Large intestine (tissue), 3 donors: ENCODE measurements around the gene PCP4L1. TPM values are rescaled to one million over a fixed set of nuclear protein-coding genes. Genes with fewer than 3 reads are reported as not detected.
"Not testable (repeated sequence)": the region's sequence is repeated elsewhere in the genome, so short reads cannot be mapped to it uniquely, and the experiment has no call there.

Experiments
- DNase-seq, 2 donors: peaks; one replicate each; pipeline versions ENCODE4 v3.0.0 to v3.0.0-alpha.2; 2013
- H3K27ac ChIP-seq: one replicate; pipeline ENCODE4 v1.5.1; 2013; ENCODE audit warnings: low read length
- H3K27me3 ChIP-seq: 2 replicates; pipeline ENCODE4 v1.6.1; 2013; ENCODE audit warnings: low read length; ENCODE audit not compliant: control insufficient read depth, insufficient read depth
- H3K36me3 ChIP-seq: 2 replicates; pipeline ENCODE4 v1.6.1; 2013; ENCODE audit warnings: low read length; ENCODE audit not compliant: control insufficient read depth, insufficient read depth
- H3K4me1 ChIP-seq: one replicate; pipeline ENCODE4 v1.6.1; 2013; ENCODE audit warnings: low read length; ENCODE audit not compliant: control insufficient read depth, insufficient read depth
- H3K4me3 ChIP-seq: one replicate; pipeline ENCODE4 v1.5.1; 2013; ENCODE audit warnings: low read length
- H3K9me3 ChIP-seq: one replicate; pipeline ENCODE4 v1.6.1; 2013; ENCODE audit warnings: mild to moderate bottlenecking, low read depth, low read length, moderate library complexity; ENCODE audit not compliant: control insufficient read depth
- WGBS: methylation state at CpG from one replicate; pipeline ENCODE4 v1.1.5; 2013; ENCODE audit warnings: low lambda C conversion rate; ENCODE audit not compliant: insufficient coverage; 5-methylcytosine and 5-hydroxymethylcytosine counted together
- polyA plus RNA-seq: library from polyadenylated mRNA; unstranded; fragments of 120-200 nt; gene quantifications from one replicate; pipeline ENCODE4 v1.2.1, GENCODE V29; 2013

Gene PCP4L1
- polyA plus RNA-seq, 1 donor, result 9.4 TPM

GRCh38 chr1:161314201-161314981, 55.8 kb downstream of the PCP4L1 start, which contains the start of gene SDHC:
SDHC (plus strand) TSS chr1:161314381; CDS start chr1:161314406, 25 bp downstream.
- Histone ChIP-seq H3K27ac (peak within 1 kb of the TSS; percentile 86), H3K4me1 (peaks cover 7% of the 10 kb centered on the region), H3K36me3 (peaks cover 2% of the 10 kb centered on the region), H3K9me3 (no peaks in the 10 kb centered on the region), H3K4me3 (peak within 1 kb of the TSS; percentile 84), H3K27me3 (peaks cover 3% of the 10 kb centered on the region)
- peak; percentile 90 to 92 for DNase-seq
- 0% methylated on average over 2 of the region's 45 CpGs for WGBS

GRCh38 chr1:161315841-161316674, 57.5 kb downstream of the PCP4L1 start:
- not testable (repeated sequence) for H3K9me3 ChIP-seq
- 100% methylated on average over 1 of the region's 17 CpGs for WGBS

GRCh38 chr1:161324020-161324419, 65.5 kb downstream of the PCP4L1 start:
- Histone ChIP-seq H3K4me1 (peaks cover 4% of the 10 kb centered on the region), H3K36me3 (peaks cover 29% of the 10 kb centered on the region), H3K27ac (no peak overlapping the region), H3K4me3 (no peak overlapping the region), H3K9me3 (no peaks in the 10 kb centered on the region), H3K27me3 (no peaks in the 10 kb centered on the region)
- DNase-seq, result no peak
- no CpG with 5 or more reads among the region's 4 CpGs for WGBS

More at GRCh38 chr1:161315841-161316674, 57.5 kb downstream of the PCP4L1 start:
- H3K4me3 ChIP-seq, DNase-seq, H3K27me3 ChIP-seq, H3K36me3 ChIP-seq, H3K27ac ChIP-seq: not testable (repeated sequence)
- peaks cover 10% of the 10 kb centered on the region for H3K4me1 ChIP-seq

DNA sequence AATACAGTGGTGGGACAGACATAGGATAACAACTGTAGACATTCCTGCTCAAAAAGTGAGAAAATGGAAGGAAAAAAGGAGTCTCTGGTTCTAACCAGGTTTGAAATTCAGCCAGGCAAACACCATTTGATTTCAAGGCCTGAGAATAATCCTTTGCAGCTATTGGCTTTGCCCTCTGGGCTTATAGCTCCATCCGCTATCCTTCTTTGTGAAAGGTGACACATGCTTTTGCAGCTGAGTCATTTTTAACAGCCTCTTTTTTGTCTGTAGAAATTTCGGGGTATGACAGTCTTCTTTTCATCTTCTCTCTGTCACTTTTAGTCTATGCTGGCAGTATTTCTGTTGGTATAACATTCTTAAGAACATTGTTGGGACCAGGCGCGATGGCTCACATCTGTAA, 71.8 kb downstream of the PCP4L1 start:
- H3K27ac ChIP-seq, result no peak overlapping the region
- H3K4me1 ChIP-seq, result no peaks in the 10 kb centered on the region
- peaks cover 70% of the 10 kb centered on the region for H3K36me3 ChIP-seq

GRCh38 chr1:161333166-161333565, 74.6 kb downstream of the PCP4L1 start:
- Histone ChIP-seq H3K4me1 (no peaks in the 10 kb centered on the region), H3K9me3 (no peaks in the 10 kb centered on the region), H3K27ac (no peak overlapping the region), H3K27me3 (no peaks in the 10 kb centered on the region), H3K36me3 (peaks cover 72% of the 10 kb centered on the region), H3K4me3 (no peak overlapping the region)
- no peak for DNase-seq
- WGBS, result no CpG with 5 or more reads among the region's 9 CpGs

More for the DNA sequence above, 71.8 kb downstream of the PCP4L1 start:
- Histone ChIP-seq H3K4me3 (no peak overlapping the region), H3K27me3 (no peaks in the 10 kb centered on the region), H3K9me3 (no peaks in the 10 kb centered on the region)
- no peak for DNase-seq
- WGBS, result no CpG with 5 or more reads among the region's 4 CpGs

Other genes with a start within 250 kb of the PCP4L1 start
- 132 TPM for gene F11R, start 237.6 kb upstream of the PCP4L1 start, polyA plus RNA-seq
- 60.9 TPM for gene TSTD1, start 219.8 kb upstream of the PCP4L1 start, polyA plus RNA-seq
- 56.9 TPM for gene USF1, start 212.8 kb upstream of the PCP4L1 start, polyA plus RNA-seq
- 5.7 TPM for gene ARHGAP30, start 188.9 kb upstream of the PCP4L1 start, polyA plus RNA-seq
- gene NECTIN4, start 169.2 kb upstream of the PCP4L1 start, polyA plus RNA-seq, result 0.42 TPM
- 5.6 TPM for gene KLHDC9, start 160.4 kb upstream of the PCP4L1 start, polyA plus RNA-seq
- gene PFDN2, start 140.7 kb upstream of the PCP4L1 start, polyA plus RNA-seq, result 72.5 TPM
- 80.6 TPM for gene NIT1, start 140.6 kb upstream of the PCP4L1 start, polyA plus RNA-seq
- gene DEDD, start 126.1 kb upstream of the PCP4L1 start, polyA plus RNA-seq, result 33.0 TPM
- 135 TPM for gene UFC1, start 104.8 kb upstream of the PCP4L1 start, polyA plus RNA-seq
- 29.4 TPM for gene USP21, start 99.2 kb upstream of the PCP4L1 start, polyA plus RNA-seq
- 26.2 TPM for gene PPOX, start 92.3 kb upstream of the PCP4L1 start, polyA plus RNA-seq
- gene B4GALT3, start 81.2 kb upstream of the PCP4L1 start, polyA plus RNA-seq, result 38.4 TPM
- gene ADAMTS4, start 59.7 kb upstream of the PCP4L1 start, polyA plus RNA-seq, result 1.2 TPM
- gene NDUFS2, start 56.4 kb upstream of the PCP4L1 start, polyA plus RNA-seq, result 125 TPM
- 35.9 TPM for gene FCER1G, start 43.5 kb upstream of the PCP4L1 start, polyA plus RNA-seq
- 29.3 TPM for gene APOA2, start 35.1 kb upstream of the PCP4L1 start, polyA plus RNA-seq
- 16.2 TPM for gene TOMM40L, start 32.7 kb upstream of the PCP4L1 start, polyA plus RNA-seq
- gene NR1I3, start 20.5 kb upstream of the PCP4L1 start, polyA plus RNA-seq, result 13.1 TPM
- gene MPZ, start 51.2 kb downstream of the PCP4L1 start, polyA plus RNA-seq, result 10.1 TPM
- 194 TPM for gene SDHC, start 55.6 kb downstream of the PCP4L1 start, polyA plus RNA-seq
- gene CFAP126, start 109.1 kb downstream of the PCP4L1 start, polyA plus RNA-seq, result 0.15 TPM
- 3.0 TPM for gene FCGR2A, start 246.7 kb downstream of the PCP4L1 start, polyA plus RNA-seq